ENCODE data around the gene HNRNPA3.
A peak's percentile ranks its signal among the peaks of the same experiment; 100 is the strongest.
"Not testable (repeated sequence)": the region's sequence is repeated elsewhere in the genome, so short reads cannot be mapped to it uniquely, and the experiment has no call there.

Gene HNRNPA3

GRCh38 chr2:177211576-177212105 lies 953 bp upstream of the HNRNPA3 start:
- H3K9me3 ChIP-seq (ENCODE audit: severe bottlenecking) = no peaks in the 10 kb centered on the region
- peaks cover 36% of the 10 kb centered on the region for H3K36me3 ChIP-seq
- H3K4me3 ChIP-seq (ENCODE audit: low read depth, low read length) = peak overlapping the region; percentile 86
- DNase-seq = no peak
- TF ChIP-seq CTCF (IDR thresholded peaks at IDR 0.05; ENCODE audit: low read depth, low read length) = no peak
- peak overlapping the region; percentile 95 for H3K27ac ChIP-seq
- no peaks in the 10 kb centered on the region for H3K27me3 ChIP-seq (ENCODE audit: insufficient read depth, low read depth, severe bottlenecking)

- no peak for TF ChIP-seq CTCF (IDR thresholded peaks at IDR 0.05; ENCODE audit: low read depth, low read length)
- peak; percentile 94 for DNase-seq
- peak overlapping the region; percentile 99 for H3K27ac ChIP-seq
- H3K4me3 ChIP-seq (ENCODE audit: low read depth, low read length) = peak overlapping the region; percentile 100
- peaks cover 51% of the 10 kb centered on the region for H3K36me3 ChIP-seq
- no peaks in the 10 kb centered on the region for H3K27me3 ChIP-seq (ENCODE audit: insufficient read depth, low read depth, severe bottlenecking)
- no peaks in the 10 kb centered on the region for H3K9me3 ChIP-seq (ENCODE audit: severe bottlenecking)
Observed at GRCh38 chr2:177212891-177213856, 580 bp downstream of the HNRNPA3 start.

- DNase-seq = no peak
- H3K4me3 ChIP-seq (ENCODE audit: low read depth, low read length) = no peak overlapping the region
- no peak overlapping the region for H3K27ac ChIP-seq
- H3K27me3 ChIP-seq (ENCODE audit: insufficient read depth, low read depth, severe bottlenecking) = no peaks in the 10 kb centered on the region
- TF ChIP-seq CTCF (IDR thresholded peaks at IDR 0.05; ENCODE audit: low read depth, low read length) = no peak
- H3K36me3 ChIP-seq = peaks cover 84% of the 10 kb centered on the region
- no peaks in the 10 kb centered on the region for H3K9me3 ChIP-seq (ENCODE audit: severe bottlenecking)
Observed at GRCh38 chr2:177217247-177217843, 4.8 kb downstream of the HNRNPA3 start.

- not testable (repeated sequence) for H3K27me3 ChIP-seq (ENCODE audit: insufficient read depth, low read depth, severe bottlenecking); DNase-seq; H3K27ac ChIP-seq; H3K4me3 ChIP-seq (ENCODE audit: low read depth, low read length); H3K9me3 ChIP-seq (ENCODE audit: severe bottlenecking)
- peaks cover 71% of the 10 kb centered on the region for H3K36me3 ChIP-seq
Observed at GRCh38 chr2:177219787-177220186, 7.2 kb downstream of the HNRNPA3 start.

- no peak overlapping the region for H3K4me3 ChIP-seq (ENCODE audit: low read depth, low read length)
- no peaks in the 10 kb centered on the region for H3K27me3 ChIP-seq (ENCODE audit: insufficient read depth, low read depth, severe bottlenecking)
- no peaks in the 10 kb centered on the region for H3K9me3 ChIP-seq (ENCODE audit: severe bottlenecking)
- H3K36me3 ChIP-seq = peaks cover 53% of the 10 kb centered on the region
- H3K27ac ChIP-seq = no peak overlapping the region
- TF ChIP-seq CTCF (IDR thresholded peaks at IDR 0.05; ENCODE audit: low read depth, low read length) = no peak
- no peak for DNase-seq
Observed at GRCh38 chr2:177221534-177221933, 8.9 kb downstream of the HNRNPA3 start.

- no peak for TF ChIP-seq CTCF (IDR thresholded peaks at IDR 0.05; ENCODE audit: low read depth, low read length)
- Histone ChIP-seq H3K36me3 (peaks cover 49% of the 10 kb centered on the region), H3K4me3 (ENCODE audit: low read depth, low read length) (no peak overlapping the region), H3K27me3 (ENCODE audit: insufficient read depth, low read depth, severe bottlenecking) (no peaks in the 10 kb centered on the region), H3K9me3 (ENCODE audit: severe bottlenecking) (no peaks in the 10 kb centered on the region), H3K27ac (no peak overlapping the region)
- DNase-seq = no peak
Observed at GRCh38 chr2:177221970-177222369, 9.4 kb downstream of the HNRNPA3 start.

GRCh38 chr2:177223436-177223835 lies 10.8 kb downstream of the HNRNPA3 start:
- not testable (repeated sequence) for H3K4me3 ChIP-seq (ENCODE audit: low read depth, low read length); H3K27me3 ChIP-seq (ENCODE audit: insufficient read depth, low read depth, severe bottlenecking); H3K9me3 ChIP-seq (ENCODE audit: severe bottlenecking); H3K27ac ChIP-seq; DNase-seq
- peaks cover 34% of the 10 kb centered on the region for H3K36me3 ChIP-seq
